Keratinocyte (primary cell): Measurements from ENCODE around the gene MAML2.

Experiments
- EZH2 ChIP-seq: IDR thresholded peaks from one replicate; pipeline ENCODE4 v1.6.1; 2012; ENCODE audit warnings: inconsistent platforms, mild to moderate bottlenecking, low read length, moderate library complexity
- TF ChIP-seq, protein P1 (sequence below), 3 experiments: IDR thresholded peaks in 1 of 3; conservative IDR thresholded peaks in 1 of 3; optimal IDR thresholded peaks in 1 of 3; 2 replicates in 2 of 3; 3 replicates in 1 of 3; pipeline versions ENCODE3 to v1.5.1; 2011; ENCODE audit warnings: low read length in 3 of 3, mild to moderate bottlenecking in 3 of 3, moderate library complexity in 2 of 3, control low read depth in 1 of 3, inconsistent platforms in 1 of 3; ENCODE audit not compliant: insufficient read depth in 2 of 3; ENCODE audit errors: extremely low read depth in 1 of 3

DNA sequence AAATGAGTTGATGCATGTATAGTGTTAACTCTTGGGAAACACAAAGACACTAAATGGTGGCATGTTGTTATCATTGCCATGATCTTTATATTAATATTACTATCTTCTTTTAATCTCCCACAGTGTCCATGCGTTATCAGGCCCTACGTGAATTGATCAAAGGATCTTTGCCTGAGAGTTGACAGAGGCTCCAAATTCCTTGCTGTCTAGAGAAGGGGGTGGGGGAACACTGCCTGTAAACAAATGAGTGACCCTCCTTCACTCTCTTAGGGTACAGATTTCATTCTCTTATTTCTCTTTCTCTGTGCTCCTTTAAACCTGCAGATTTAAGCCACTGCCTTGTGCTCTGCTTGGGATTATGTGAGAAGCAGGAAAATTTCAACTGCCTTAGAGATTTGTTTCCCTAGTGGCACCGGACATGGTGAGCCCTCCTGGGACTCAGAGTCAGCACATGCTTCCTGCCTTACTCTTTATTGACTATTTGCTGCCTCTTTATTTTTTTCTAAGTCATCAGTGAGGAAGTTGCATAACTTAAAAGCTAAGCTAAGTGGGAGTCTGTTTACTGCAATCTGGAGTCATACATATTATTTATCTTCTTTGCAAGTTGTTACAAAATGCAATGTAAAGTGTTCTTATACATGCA is 122.9 kb downstream of the MAML2 start:
- TF ChIP-seq, protein P1, sequence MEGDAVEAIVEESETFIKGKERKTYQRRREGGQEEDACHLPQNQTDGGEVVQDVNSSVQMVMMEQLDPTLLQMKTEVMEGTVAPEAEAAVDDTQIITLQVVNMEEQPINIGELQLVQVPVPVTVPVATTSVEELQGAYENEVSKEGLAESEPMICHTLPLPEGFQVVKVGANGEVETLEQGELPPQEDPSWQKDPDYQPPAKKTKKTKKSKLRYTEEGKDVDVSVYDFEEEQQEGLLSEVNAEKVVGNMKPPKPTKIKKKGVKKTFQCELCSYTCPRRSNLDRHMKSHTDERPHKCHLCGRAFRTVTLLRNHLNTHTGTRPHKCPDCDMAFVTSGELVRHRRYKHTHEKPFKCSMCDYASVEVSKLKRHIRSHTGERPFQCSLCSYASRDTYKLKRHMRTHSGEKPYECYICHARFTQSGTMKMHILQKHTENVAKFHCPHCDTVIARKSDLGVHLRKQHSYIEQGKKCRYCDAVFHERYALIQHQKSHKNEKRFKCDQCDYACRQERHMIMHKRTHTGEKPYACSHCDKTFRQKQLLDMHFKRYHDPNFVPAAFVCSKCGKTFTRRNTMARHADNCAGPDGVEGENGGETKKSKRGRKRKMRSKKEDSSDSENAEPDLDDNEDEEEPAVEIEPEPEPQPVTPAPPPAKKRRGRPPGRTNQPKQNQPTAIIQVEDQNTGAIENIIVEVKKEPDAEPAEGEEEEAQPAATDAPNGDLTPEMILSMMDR (optimal IDR thresholded peaks at IDR 0.05 in 1 of 3, IDR thresholded peaks at IDR 0.05 in 1 of 3, conservative IDR thresholded peaks at IDR 0.05 in 1 of 3; ENCODE audit: extremely low read depth in 1 of 3, insufficient read depth in 2 of 3, low read length in 3 of 3), result no peak
- TF ChIP-seq EZH2, result no peak
